ENCODE data around the gene SLCO2B1. TPM values are rescaled to one million over a fixed set of nuclear protein-coding genes. Genes with fewer than 3 reads are reported as not detected.

SLCO2B1 gene
- total and polyA plus RNA-seq, 4 donors: 52.7 to 184 (median 135) TPM

DNA sequence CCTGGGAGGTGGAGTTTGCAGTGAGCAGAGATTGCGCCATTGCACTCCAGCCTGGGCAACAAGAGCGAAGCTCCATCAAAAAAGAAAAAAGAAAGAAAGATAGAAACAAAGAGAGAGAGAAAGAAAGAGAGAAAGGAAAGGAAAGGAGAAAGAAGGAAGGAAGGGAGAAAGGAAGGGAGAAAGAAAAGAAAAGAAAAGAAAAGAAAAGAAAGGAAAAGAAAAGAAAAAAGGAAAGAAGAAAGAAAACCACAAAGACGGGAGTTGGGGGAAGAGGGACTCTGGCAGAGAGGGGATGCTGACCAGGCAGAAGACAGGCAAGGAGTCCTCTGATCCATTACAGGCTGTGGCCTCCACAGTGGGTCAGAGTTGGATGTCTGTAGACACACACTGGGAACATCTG, 18.8 kb upstream of the SLCO2B1 start:
- 88% methylated on average over 3 of the region's 3 CpGs for WGBS
- no peaks in the 10 kb centered on the region for H3K36me3 ChIP-seq (ENCODE audit: control insufficient read depth in 4 of 4, insufficient read depth in 3 of 4, low read depth in 1 of 4, low read length in 3 of 4)
- H3K4me1 ChIP-seq (ENCODE audit: control insufficient read depth in 4 of 4, insufficient read depth in 4 of 4, low read length in 3 of 4): no peaks in the 10 kb centered on the region
- TF ChIP-seq, protein P1, sequence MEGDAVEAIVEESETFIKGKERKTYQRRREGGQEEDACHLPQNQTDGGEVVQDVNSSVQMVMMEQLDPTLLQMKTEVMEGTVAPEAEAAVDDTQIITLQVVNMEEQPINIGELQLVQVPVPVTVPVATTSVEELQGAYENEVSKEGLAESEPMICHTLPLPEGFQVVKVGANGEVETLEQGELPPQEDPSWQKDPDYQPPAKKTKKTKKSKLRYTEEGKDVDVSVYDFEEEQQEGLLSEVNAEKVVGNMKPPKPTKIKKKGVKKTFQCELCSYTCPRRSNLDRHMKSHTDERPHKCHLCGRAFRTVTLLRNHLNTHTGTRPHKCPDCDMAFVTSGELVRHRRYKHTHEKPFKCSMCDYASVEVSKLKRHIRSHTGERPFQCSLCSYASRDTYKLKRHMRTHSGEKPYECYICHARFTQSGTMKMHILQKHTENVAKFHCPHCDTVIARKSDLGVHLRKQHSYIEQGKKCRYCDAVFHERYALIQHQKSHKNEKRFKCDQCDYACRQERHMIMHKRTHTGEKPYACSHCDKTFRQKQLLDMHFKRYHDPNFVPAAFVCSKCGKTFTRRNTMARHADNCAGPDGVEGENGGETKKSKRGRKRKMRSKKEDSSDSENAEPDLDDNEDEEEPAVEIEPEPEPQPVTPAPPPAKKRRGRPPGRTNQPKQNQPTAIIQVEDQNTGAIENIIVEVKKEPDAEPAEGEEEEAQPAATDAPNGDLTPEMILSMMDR (IDR thresholded peaks at IDR 0.05; ENCODE audit: low read depth, low read length, missing input control): no peak
- no peak for TF ChIP-seq FOXA2 (IDR thresholded peaks at IDR 0.05)
- TF ChIP-seq SP1 (IDR thresholded peaks at IDR 0.05): no peak
- TF ChIP-seq, protein P2, sequence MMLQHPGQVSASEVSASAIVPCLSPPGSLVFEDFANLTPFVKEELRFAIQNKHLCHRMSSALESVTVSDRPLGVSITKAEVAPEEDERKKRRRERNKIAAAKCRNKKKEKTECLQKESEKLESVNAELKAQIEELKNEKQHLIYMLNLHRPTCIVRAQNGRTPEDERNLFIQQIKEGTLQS (IDR thresholded peaks at IDR 0.05): no peak
- TF ChIP-seq NR2F2 (IDR thresholded peaks at IDR 0.05): no peak
- no peak for TF ChIP-seq RAD21 (IDR thresholded peaks at IDR 0.05)
- TF ChIP-seq, protein P3, sequence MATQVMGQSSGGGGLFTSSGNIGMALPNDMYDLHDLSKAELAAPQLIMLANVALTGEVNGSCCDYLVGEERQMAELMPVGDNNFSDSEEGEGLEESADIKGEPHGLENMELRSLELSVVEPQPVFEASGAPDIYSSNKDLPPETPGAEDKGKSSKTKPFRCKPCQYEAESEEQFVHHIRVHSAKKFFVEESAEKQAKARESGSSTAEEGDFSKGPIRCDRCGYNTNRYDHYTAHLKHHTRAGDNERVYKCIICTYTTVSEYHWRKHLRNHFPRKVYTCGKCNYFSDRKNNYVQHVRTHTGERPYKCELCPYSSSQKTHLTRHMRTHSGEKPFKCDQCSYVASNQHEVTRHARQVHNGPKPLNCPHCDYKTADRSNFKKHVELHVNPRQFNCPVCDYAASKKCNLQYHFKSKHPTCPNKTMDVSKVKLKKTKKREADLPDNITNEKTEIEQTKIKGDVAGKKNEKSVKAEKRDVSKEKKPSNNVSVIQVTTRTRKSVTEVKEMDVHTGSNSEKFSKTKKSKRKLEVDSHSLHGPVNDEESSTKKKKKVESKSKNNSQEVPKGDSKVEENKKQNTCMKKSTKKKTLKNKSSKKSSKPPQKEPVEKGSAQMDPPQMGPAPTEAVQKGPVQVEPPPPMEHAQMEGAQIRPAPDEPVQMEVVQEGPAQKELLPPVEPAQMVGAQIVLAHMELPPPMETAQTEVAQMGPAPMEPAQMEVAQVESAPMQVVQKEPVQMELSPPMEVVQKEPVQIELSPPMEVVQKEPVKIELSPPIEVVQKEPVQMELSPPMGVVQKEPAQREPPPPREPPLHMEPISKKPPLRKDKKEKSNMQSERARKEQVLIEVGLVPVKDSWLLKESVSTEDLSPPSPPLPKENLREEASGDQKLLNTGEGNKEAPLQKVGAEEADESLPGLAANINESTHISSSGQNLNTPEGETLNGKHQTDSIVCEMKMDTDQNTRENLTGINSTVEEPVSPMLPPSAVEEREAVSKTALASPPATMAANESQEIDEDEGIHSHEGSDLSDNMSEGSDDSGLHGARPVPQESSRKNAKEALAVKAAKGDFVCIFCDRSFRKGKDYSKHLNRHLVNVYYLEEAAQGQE (IDR thresholded peaks at IDR 0.05): no peak
- no peak overlapping the region for H3K27ac ChIP-seq (ENCODE audit: low read depth in 1 of 2, low read length in 2 of 2)
- H3K4me3 ChIP-seq (ENCODE audit: low read depth in 1 of 3, low read length in 3 of 3): no peak overlapping the region
- no peak for DNase-seq (ENCODE audit: low spot score)
- H3K9ac ChIP-seq (ENCODE audit: low read depth in 1 of 2, low read length in 2 of 2): no peak overlapping the region
- H3K27me3 ChIP-seq (ENCODE audit: control insufficient read depth in 4 of 4, insufficient read depth in 4 of 4, low read length in 3 of 4): peaks cover 0 to 4% (median under 1%) of the 10 kb centered on the region in 4 donors
- no peaks in the 10 kb centered on the region for H3K9me3 ChIP-seq (ENCODE audit: control insufficient read depth in 4 of 4, low read length in 3 of 4)

DNA sequence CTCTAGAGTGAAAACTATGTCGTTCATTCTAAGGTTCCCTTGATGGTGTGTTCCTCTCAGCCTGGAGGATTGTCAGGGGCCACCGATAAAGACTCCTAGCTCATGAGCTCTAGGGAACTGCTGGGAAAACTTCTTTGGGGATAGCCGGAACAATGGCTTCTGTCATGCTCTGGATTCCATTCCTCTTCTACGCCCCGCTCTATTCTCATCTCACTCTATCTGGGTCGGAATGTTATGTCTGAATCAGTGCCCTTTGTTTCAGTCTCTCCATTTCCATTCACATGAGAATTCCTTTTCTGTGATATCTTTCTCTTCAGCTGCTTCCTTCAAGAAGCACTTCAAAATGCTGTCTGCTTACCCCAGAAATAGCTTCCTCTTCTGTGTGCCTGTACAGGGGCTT, 16.9 kb upstream of the SLCO2B1 start:
- H3K9me3 ChIP-seq (ENCODE audit: control insufficient read depth in 4 of 4, low read length in 3 of 4): no peaks in the 10 kb centered on the region
- WGBS: 63% methylated on average over 6 of the region's 6 CpGs
- H3K4me1 ChIP-seq (ENCODE audit: control insufficient read depth in 4 of 4, insufficient read depth in 4 of 4, low read length in 3 of 4): no peaks in the 10 kb centered on the region
- H3K27ac ChIP-seq (ENCODE audit: low read depth in 1 of 2, low read length in 2 of 2): no peak overlapping the region
- TF ChIP-seq TAF1 (conservative IDR thresholded peaks at IDR 0.05) (no peak), FOXA2 (IDR thresholded peaks at IDR 0.05) (no peak), RXRA (IDR thresholded peaks at IDR 0.05) (no peak), JUND (IDR thresholded peaks at IDR 0.05) (no peak), YY1 (IDR thresholded peaks at IDR 0.05) (no peak)
- TF ChIP-seq, protein P4, sequence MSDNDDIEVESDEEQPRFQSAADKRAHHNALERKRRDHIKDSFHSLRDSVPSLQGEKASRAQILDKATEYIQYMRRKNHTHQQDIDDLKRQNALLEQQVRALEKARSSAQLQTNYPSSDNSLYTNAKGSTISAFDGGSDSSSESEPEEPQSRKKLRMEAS (IDR thresholded peaks at IDR 0.05): no peak
- no peak for DNase-seq (ENCODE audit: low spot score)
- H3K9ac ChIP-seq (ENCODE audit: low read depth in 1 of 2, low read length in 2 of 2): no peak overlapping the region
- H3K4me3 ChIP-seq (ENCODE audit: low read depth in 1 of 3, low read length in 3 of 3): no peak overlapping the region
- peaks cover 0 to 2% (median 0%) of the 10 kb centered on the region in 4 donors for H3K27me3 ChIP-seq (ENCODE audit: control insufficient read depth in 4 of 4, insufficient read depth in 4 of 4, low read length in 3 of 4)
- no peaks in the 10 kb centered on the region for H3K36me3 ChIP-seq (ENCODE audit: control insufficient read depth in 4 of 4, insufficient read depth in 3 of 4, low read depth in 1 of 4, low read length in 3 of 4)

DNA sequence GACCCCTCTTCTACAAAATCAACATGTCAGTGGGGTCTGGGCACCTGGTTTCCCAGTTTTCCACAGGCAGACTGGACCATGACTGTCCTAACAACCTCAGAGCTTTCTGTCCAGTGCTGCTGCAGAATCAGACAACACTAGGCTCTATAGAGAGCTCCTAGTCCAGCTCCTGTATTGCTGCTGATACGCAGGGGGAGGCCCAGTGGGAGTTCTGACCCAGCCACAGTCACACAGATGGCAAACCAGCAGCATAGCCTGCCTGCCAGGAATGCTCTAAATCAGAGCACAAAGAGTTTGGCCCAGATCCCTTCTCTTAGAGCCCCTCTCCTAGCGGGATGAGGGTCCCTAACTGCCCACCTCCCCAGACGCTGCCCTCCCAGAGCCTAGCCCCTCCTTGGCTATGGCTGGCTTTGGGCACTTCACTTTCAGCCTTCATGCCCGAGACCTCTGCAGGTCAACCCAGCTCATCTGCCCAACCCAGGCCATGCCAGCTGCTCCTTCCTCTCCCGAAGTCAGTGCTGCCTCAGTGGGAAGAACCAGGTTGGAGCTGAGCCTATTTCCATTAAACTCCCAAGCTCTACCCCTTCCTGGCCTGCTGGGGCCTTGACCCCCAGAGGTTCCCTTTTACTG, 15.8 kb upstream of the SLCO2B1 start:
- Histone ChIP-seq H3K27me3 (ENCODE audit: control insufficient read depth in 4 of 4, insufficient read depth in 4 of 4, low read length in 3 of 4) (peaks cover 0 to 2% (median 0%) of the 10 kb centered on the region in 4 donors), H3K4me1 (ENCODE audit: control insufficient read depth in 4 of 4, insufficient read depth in 4 of 4, low read length in 3 of 4) (no peaks in the 10 kb centered on the region), H3K27ac (ENCODE audit: low read depth in 1 of 2, low read length in 2 of 2) (no peak overlapping the region), H3K4me3 (ENCODE audit: low read depth in 1 of 3, low read length in 3 of 3) (no peak overlapping the region), H3K36me3 (ENCODE audit: control insufficient read depth in 4 of 4, insufficient read depth in 3 of 4, low read depth in 1 of 4, low read length in 3 of 4) (no peaks in the 10 kb centered on the region), H3K9ac (ENCODE audit: low read depth in 1 of 2, low read length in 2 of 2) (no peak overlapping the region), H3K9me3 (ENCODE audit: control insufficient read depth in 4 of 4, low read length in 3 of 4) (no peaks in the 10 kb centered on the region)
- TF ChIP-seq YY1 (IDR thresholded peaks at IDR 0.05) (no peak), RAD21 (IDR thresholded peaks at IDR 0.05) (no peak), FOXA1 (IDR thresholded peaks at IDR 0.05) (no peak), EGR1 (IDR thresholded peaks at IDR 0.05; ENCODE audit: low read depth in 2 of 2) (no peak), FOXA2 (IDR thresholded peaks at IDR 0.05) (no peak), TAF1 (conservative IDR thresholded peaks at IDR 0.05) (no peak)
- TF ChIP-seq, protein P5, sequence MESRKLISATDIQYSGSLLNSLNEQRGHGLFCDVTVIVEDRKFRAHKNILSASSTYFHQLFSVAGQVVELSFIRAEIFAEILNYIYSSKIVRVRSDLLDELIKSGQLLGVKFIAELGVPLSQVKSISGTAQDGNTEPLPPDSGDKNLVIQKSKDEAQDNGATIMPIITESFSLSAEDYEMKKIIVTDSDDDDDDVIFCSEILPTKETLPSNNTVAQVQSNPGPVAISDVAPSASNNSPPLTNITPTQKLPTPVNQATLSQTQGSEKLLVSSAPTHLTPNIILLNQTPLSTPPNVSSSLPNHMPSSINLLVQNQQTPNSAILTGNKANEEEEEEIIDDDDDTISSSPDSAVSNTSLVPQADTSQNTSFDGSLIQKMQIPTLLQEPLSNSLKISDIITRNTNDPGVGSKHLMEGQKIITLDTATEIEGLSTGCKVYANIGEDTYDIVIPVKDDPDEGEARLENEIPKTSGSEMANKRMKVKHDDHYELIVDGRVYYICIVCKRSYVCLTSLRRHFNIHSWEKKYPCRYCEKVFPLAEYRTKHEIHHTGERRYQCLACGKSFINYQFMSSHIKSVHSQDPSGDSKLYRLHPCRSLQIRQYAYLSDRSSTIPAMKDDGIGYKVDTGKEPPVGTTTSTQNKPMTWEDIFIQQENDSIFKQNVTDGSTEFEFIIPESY (IDR thresholded peaks at IDR 0.05): no peak
- TF ChIP-seq, protein P3 (IDR thresholded peaks at IDR 0.05): no peak
- no peak for DNase-seq (ENCODE audit: low spot score)
- 66% methylated on average over 5 of the region's 5 CpGs for WGBS

Measured in liver (tissue), 9 donors.